Ascending aorta (tissue), 2 donors: Measurements from ENCODE around the gene CYTH1. TPM values are rescaled to one million over a fixed set of nuclear protein-coding genes. Genes with fewer than 3 reads are reported as not detected.

Experiments
- DNase-seq, 2 donors: peaks; one replicate each; pipeline ENCODE4 v3.0.0-alpha.2; 2019; ENCODE audit warnings: low spot score in 2 of 2
- H3K27ac ChIP-seq, 2 donors: fragments of 200-600 bp; sonication (generic); one replicate each; pipeline ENCODE4 v1.5.1; 2016 to 2017; ENCODE audit warnings: mild to moderate bottlenecking in 1 of 2
- H3K27me3 ChIP-seq: fragments of 200-600 bp; sonication (generic); one replicate; pipeline ENCODE4 v1.5.1; 2017
- H3K36me3 ChIP-seq, 2 donors: fragments of 200-600 bp; sonication (generic); one replicate each; pipeline ENCODE4 v1.5.1; 2016
- H3K4me1 ChIP-seq, 2 donors: fragments of 200-600 bp; sonication (generic); one replicate each; pipeline ENCODE4 v1.5.1; 2016 to 2017; ENCODE audit warnings: mild to moderate bottlenecking in 1 of 2
- H3K4me3 ChIP-seq, 2 donors: fragments of 200-600 bp; sonication (generic); one replicate each; pipeline ENCODE4 v1.5.1; 2016 to 2017; ENCODE audit warnings: mild to moderate bottlenecking in 1 of 2
- H3K9me3 ChIP-seq, 2 donors: fragments of 200-600 bp; sonication (generic); one replicate each; pipeline ENCODE4 v1.5.1; 2016
- CTCF ChIP-seq, 3 experiments: fragments of 200-600 bp in 2 of 3; fragments of 450-650 bp in 1 of 3; sonication (generic) in 2 of 3; IDR thresholded peaks; one replicate each; pipeline ENCODE4 v1.5.1; 2016 to 2019; ENCODE audit warnings: antibody characterized with exemption in 3 of 3, mild to moderate bottlenecking in 1 of 3, moderate library complexity in 1 of 3
- intact Hi-C: fragments of 100-400 bp; cut with DNase I; formaldehyde crosslinking; loops from one replicate; pipeline ENCODE4 v1.15.1; 2023
- total RNA-seq: library from RNA; depleted of rRNA; stranded (reverse); fragments of >200 nt; gene quantifications from one replicate; pipeline ENCODE4 v1.1.0, GENCODE V29; 2016

The CYTH1 gene
- total RNA-seq, 1 donor from 2014 or later = 46.5 TPM

- Histone ChIP-seq H3K36me3 (peaks cover 32 to 73% of the 10 kb centered on the region in 2 donors), H3K27me3 (no peaks in the 10 kb centered on the region), H3K4me1 (no peaks in the 10 kb centered on the region), H3K27ac (no peak overlapping the region), H3K9me3 (no peaks in the 10 kb centered on the region), H3K4me3 (no peak overlapping the region)
- no peak for DNase-seq
- no peak for TF ChIP-seq CTCF (IDR thresholded peaks at IDR 0.05)
- intact Hi-C loops = no loop called here
These were observed 89.5 kb downstream of the CYTH1 start for GRCh38 chr17:78692460-78693010.

GRCh38 chr17:78689029-78689428 lies 93.0 kb downstream of the CYTH1 start:
- Histone ChIP-seq H3K36me3 (peaks cover 29 to 63% of the 10 kb centered on the region in 2 donors), H3K27me3 (no peaks in the 10 kb centered on the region), H3K27ac (no peak overlapping the region), H3K4me3 (no peak overlapping the region), H3K9me3 (no peaks in the 10 kb centered on the region), H3K4me1 (no peaks in the 10 kb centered on the region)
- intact Hi-C loops = no loop called here
- DNase-seq = no peak
- no peak for TF ChIP-seq CTCF (IDR thresholded peaks at IDR 0.05)

GRCh38 chr17:78687944-78688343 lies 94.1 kb downstream of the CYTH1 start:
- H3K9me3 ChIP-seq = no peaks in the 10 kb centered on the region
- no peak overlapping the region for H3K27ac ChIP-seq
- intact Hi-C loops = no loop called here
- H3K27me3 ChIP-seq = no peaks in the 10 kb centered on the region
- no peak for TF ChIP-seq CTCF (IDR thresholded peaks at IDR 0.05)
- no peak overlapping the region for H3K4me3 ChIP-seq
- H3K4me1 ChIP-seq = no peaks in the 10 kb centered on the region
- no peak for DNase-seq
- peaks cover 29 to 56% of the 10 kb centered on the region in 2 donors for H3K36me3 ChIP-seq

GRCh38 chr17:78687125-78687524 lies 94.9 kb downstream of the CYTH1 start:
- Histone ChIP-seq H3K4me1 (no peaks in the 10 kb centered on the region), H3K27ac (no peak overlapping the region), H3K9me3 (no peaks in the 10 kb centered on the region), H3K36me3 (peaks cover 21 to 48% of the 10 kb centered on the region in 2 donors), H3K4me3 (no peak overlapping the region), H3K27me3 (no peaks in the 10 kb centered on the region)
- intact Hi-C loops = no loop called here
- no peak for TF ChIP-seq CTCF (IDR thresholded peaks at IDR 0.05)
- no peak for DNase-seq

- intact Hi-C loops = no loop called here
- H3K27me3 ChIP-seq = no peaks in the 10 kb centered on the region
- H3K9me3 ChIP-seq = no peaks in the 10 kb centered on the region
- H3K27ac ChIP-seq = no peak overlapping the region
- no peak overlapping the region for H3K4me3 ChIP-seq
- no peak for TF ChIP-seq CTCF (IDR thresholded peaks at IDR 0.05)
- H3K36me3 ChIP-seq = peaks cover 18 to 59% of the 10 kb centered on the region in 2 donors
- no peak for DNase-seq
- H3K4me1 ChIP-seq = no peaks in the 10 kb centered on the region
These were observed 98.0 kb downstream of the CYTH1 start for GRCh38 chr17:78684026-78684425.
